ENCODE measurements around the gene VEZT.
"Not testable (repeated sequence)": the region's sequence is repeated elsewhere in the genome, so short reads cannot be mapped to it uniquely, and the experiment has no call there.

VEZT gene

GRCh38 chr12:95220726-95221125 is 3.1 kb downstream of the VEZT start:
- no peaks in the 10 kb centered on the region for H3K27me3 ChIP-seq (ENCODE audit: control insufficient read depth in 5 of 5, insufficient read depth in 4 of 5, low read length in 5 of 5)
- no peak overlapping the region for H3K4me3 ChIP-seq (ENCODE audit: low read depth in 1 of 5, low read length in 5 of 5)
- H3K4me1 ChIP-seq (ENCODE audit: control insufficient read depth in 5 of 5, insufficient read depth in 5 of 5, low read length in 5 of 5) = peaks cover 0 to 30% (median 19%) of the 10 kb centered on the region in 5 donors
- no peak overlapping the region for H3K27ac ChIP-seq (ENCODE audit: low read depth, low read length)
- H3K9me3 ChIP-seq (ENCODE audit: control insufficient read depth in 5 of 5, low read length in 5 of 5) = no peaks in the 10 kb centered on the region
- peaks cover 0 to 11% (median 8%) of the 10 kb centered on the region in 5 donors for H3K36me3 ChIP-seq (ENCODE audit: control insufficient read depth in 5 of 5, insufficient read depth in 5 of 5, low read length in 5 of 5)
- no peak overlapping the region for H3K9ac ChIP-seq (ENCODE audit: low read length in 5 of 5)

- peaks cover 0 to 9% (median 4%) of the 10 kb centered on the region in 5 donors for H3K4me1 ChIP-seq (ENCODE audit: control insufficient read depth in 5 of 5, insufficient read depth in 5 of 5, low read length in 5 of 5)
- H3K27ac ChIP-seq (ENCODE audit: low read depth, low read length) = no peak overlapping the region
- H3K27me3 ChIP-seq (ENCODE audit: control insufficient read depth in 5 of 5, insufficient read depth in 4 of 5, low read length in 5 of 5) = no peaks in the 10 kb centered on the region
- no peak overlapping the region for H3K4me3 ChIP-seq (ENCODE audit: low read depth in 1 of 5, low read length in 5 of 5)
- H3K9me3 ChIP-seq (ENCODE audit: control insufficient read depth in 5 of 5, low read length in 5 of 5) = no peaks in the 10 kb centered on the region
- no peak overlapping the region for H3K9ac ChIP-seq (ENCODE audit: low read length in 5 of 5)
- H3K36me3 ChIP-seq (ENCODE audit: control insufficient read depth in 5 of 5, insufficient read depth in 5 of 5, low read length in 5 of 5) = peaks cover 0 to 11% (median 8%) of the 10 kb centered on the region in 5 donors
Observed at GRCh38 chr12:95224202-95225170, 6.9 kb downstream of the VEZT start.

- H3K9ac ChIP-seq (ENCODE audit: low read length in 5 of 5) = no peak overlapping the region
- peaks cover 0 to 11% (median 8%) of the 10 kb centered on the region in 5 donors for H3K36me3 ChIP-seq (ENCODE audit: control insufficient read depth in 5 of 5, insufficient read depth in 5 of 5, low read length in 5 of 5)
- no peak overlapping the region for H3K4me3 ChIP-seq (ENCODE audit: low read depth in 1 of 5, low read length in 5 of 5)
- H3K27me3 ChIP-seq (ENCODE audit: control insufficient read depth in 5 of 5, insufficient read depth in 4 of 5, low read length in 5 of 5) = no peaks in the 10 kb centered on the region
- H3K4me1 ChIP-seq (ENCODE audit: control insufficient read depth in 5 of 5, insufficient read depth in 5 of 5, low read length in 5 of 5) = peaks cover 0 to 9% (median 3%) of the 10 kb centered on the region in 5 donors
- no peaks in the 10 kb centered on the region for H3K9me3 ChIP-seq (ENCODE audit: control insufficient read depth in 5 of 5, low read length in 5 of 5)
- H3K27ac ChIP-seq (ENCODE audit: low read depth, low read length) = no peak overlapping the region
Observed at GRCh38 chr12:95225645-95226212, 8.1 kb downstream of the VEZT start.

- no peaks in the 10 kb centered on the region for H3K9me3 ChIP-seq (ENCODE audit: control insufficient read depth in 5 of 5, low read length in 5 of 5)
- peaks cover 0 to 10% (median 5%) of the 10 kb centered on the region in 5 donors for H3K4me1 ChIP-seq (ENCODE audit: control insufficient read depth in 5 of 5, insufficient read depth in 5 of 5, low read length in 5 of 5)
- no peak overlapping the region for H3K4me3 ChIP-seq (ENCODE audit: low read depth in 1 of 5, low read length in 5 of 5)
- peaks cover 0 to 11% (median 8%) of the 10 kb centered on the region in 5 donors for H3K36me3 ChIP-seq (ENCODE audit: control insufficient read depth in 5 of 5, insufficient read depth in 5 of 5, low read length in 5 of 5)
- H3K9ac ChIP-seq (ENCODE audit: low read length in 5 of 5) = no peak overlapping the region
- H3K27ac ChIP-seq (ENCODE audit: low read depth, low read length) = no peak overlapping the region
- no peaks in the 10 kb centered on the region for H3K27me3 ChIP-seq (ENCODE audit: control insufficient read depth in 5 of 5, insufficient read depth in 4 of 5, low read length in 5 of 5)
Observed at GRCh38 chr12:95227818-95228356, 10.3 kb downstream of the VEZT start.

GRCh38 chr12:95228617-95229016 is 11.0 kb downstream of the VEZT start:
- no peak overlapping the region for H3K9ac ChIP-seq (ENCODE audit: low read length in 5 of 5)
- no peaks in the 10 kb centered on the region for H3K9me3 ChIP-seq (ENCODE audit: control insufficient read depth in 5 of 5, low read length in 5 of 5)
- H3K4me3 ChIP-seq (ENCODE audit: low read depth in 1 of 5, low read length in 5 of 5) = no peak overlapping the region
- H3K27me3 ChIP-seq (ENCODE audit: control insufficient read depth in 5 of 5, insufficient read depth in 4 of 5, low read length in 5 of 5) = no peaks in the 10 kb centered on the region
- peaks cover 0 to 11% (median 8%) of the 10 kb centered on the region in 5 donors for H3K36me3 ChIP-seq (ENCODE audit: control insufficient read depth in 5 of 5, insufficient read depth in 5 of 5, low read length in 5 of 5)
- H3K4me1 ChIP-seq (ENCODE audit: control insufficient read depth in 5 of 5, insufficient read depth in 5 of 5, low read length in 5 of 5) = peaks cover 0 to 10% (median 5%) of the 10 kb centered on the region in 5 donors
- no peak overlapping the region for H3K27ac ChIP-seq (ENCODE audit: low read depth, low read length)

- Histone ChIP-seq H3K36me3 (ENCODE audit: control insufficient read depth in 5 of 5, insufficient read depth in 5 of 5, low read length in 5 of 5) (peaks cover 0 to 6% (median 5%) of the 10 kb centered on the region in 5 donors), H3K4me1 (ENCODE audit: control insufficient read depth in 5 of 5, insufficient read depth in 5 of 5, low read length in 5 of 5) (peaks cover 0 to 10% (median under 1%) of the 10 kb centered on the region in 5 donors), H3K27ac (ENCODE audit: low read depth, low read length) (no peak overlapping the region), H3K4me3 (ENCODE audit: low read depth in 1 of 5, low read length in 5 of 5) (no peak overlapping the region), H3K27me3 (ENCODE audit: control insufficient read depth in 5 of 5, insufficient read depth in 4 of 5, low read length in 5 of 5) (no peaks in the 10 kb centered on the region), H3K9ac (ENCODE audit: low read length in 5 of 5) (no peak overlapping the region), H3K9me3 (ENCODE audit: control insufficient read depth in 5 of 5, low read length in 5 of 5) (no peaks in the 10 kb centered on the region)
Observed at GRCh38 chr12:95229636-95230035, 12.0 kb downstream of the VEZT start.

- no peaks in the 10 kb centered on the region for H3K36me3 ChIP-seq (ENCODE audit: control insufficient read depth in 5 of 5, insufficient read depth in 5 of 5, low read length in 5 of 5)
- H3K9ac ChIP-seq (ENCODE audit: low read length in 5 of 5) = no peak overlapping the region
- no peaks in the 10 kb centered on the region for H3K9me3 ChIP-seq (ENCODE audit: control insufficient read depth in 5 of 5, low read length in 5 of 5)
- peaks cover 0 to 10% (median 0%) of the 10 kb centered on the region in 5 donors for H3K4me1 ChIP-seq (ENCODE audit: control insufficient read depth in 5 of 5, insufficient read depth in 5 of 5, low read length in 5 of 5)
- H3K4me3 ChIP-seq (ENCODE audit: low read depth in 1 of 5, low read length in 5 of 5) = no peak overlapping the region
- no peak overlapping the region for H3K27ac ChIP-seq (ENCODE audit: low read depth, low read length)
- H3K27me3 ChIP-seq (ENCODE audit: control insufficient read depth in 5 of 5, insufficient read depth in 4 of 5, low read length in 5 of 5) = no peaks in the 10 kb centered on the region
Observed at GRCh38 chr12:95230313-95230712, 12.7 kb downstream of the VEZT start.

- Histone ChIP-seq H3K36me3 (ENCODE audit: control insufficient read depth in 5 of 5, insufficient read depth in 5 of 5, low read length in 5 of 5) (no peaks in the 10 kb centered on the region), H3K9me3 (ENCODE audit: control insufficient read depth in 5 of 5, low read length in 5 of 5) (no peaks in the 10 kb centered on the region), H3K4me1 (ENCODE audit: control insufficient read depth in 5 of 5, insufficient read depth in 5 of 5, low read length in 5 of 5) (peaks cover 0 to 10% (median 0%) of the 10 kb centered on the region in 5 donors), H3K27me3 (ENCODE audit: control insufficient read depth in 5 of 5, insufficient read depth in 4 of 5, low read length in 5 of 5) (no peaks in the 10 kb centered on the region), H3K27ac (ENCODE audit: low read depth, low read length) (no peak overlapping the region), H3K4me3 (ENCODE audit: low read depth in 1 of 5, low read length in 5 of 5) (no peak overlapping the region), H3K9ac (ENCODE audit: low read length in 5 of 5) (no peak overlapping the region)
Observed at GRCh38 chr12:95231190-95231589, 13.6 kb downstream of the VEZT start.

GRCh38 chr12:95234187-95234586 is 16.6 kb downstream of the VEZT start:
- not testable (repeated sequence) for H3K4me3 ChIP-seq (ENCODE audit: low read depth in 1 of 5, low read length in 5 of 5); H3K9ac ChIP-seq (ENCODE audit: low read length in 5 of 5); H3K36me3 ChIP-seq (ENCODE audit: control insufficient read depth in 5 of 5, insufficient read depth in 5 of 5, low read length in 5 of 5); H3K27ac ChIP-seq (ENCODE audit: low read depth, low read length); H3K27me3 ChIP-seq (ENCODE audit: control insufficient read depth in 5 of 5, insufficient read depth in 4 of 5, low read length in 5 of 5); H3K9me3 ChIP-seq (ENCODE audit: control insufficient read depth in 5 of 5, low read length in 5 of 5)
- peaks cover 0 to 10% (median 1%) of the 10 kb centered on the region in 5 donors for H3K4me1 ChIP-seq (ENCODE audit: control insufficient read depth in 5 of 5, insufficient read depth in 5 of 5, low read length in 5 of 5)

GRCh38 chr12:95235621-95236020 is 18.0 kb downstream of the VEZT start:
- not testable (repeated sequence) for H3K9me3 ChIP-seq (ENCODE audit: control insufficient read depth in 5 of 5, low read length in 5 of 5); H3K4me3 ChIP-seq (ENCODE audit: low read depth in 1 of 5, low read length in 5 of 5); H3K36me3 ChIP-seq (ENCODE audit: control insufficient read depth in 5 of 5, insufficient read depth in 5 of 5, low read length in 5 of 5); H3K27me3 ChIP-seq (ENCODE audit: control insufficient read depth in 5 of 5, insufficient read depth in 4 of 5, low read length in 5 of 5); H3K9ac ChIP-seq (ENCODE audit: low read length in 5 of 5); H3K27ac ChIP-seq (ENCODE audit: low read depth, low read length)
- H3K4me1 ChIP-seq (ENCODE audit: control insufficient read depth in 5 of 5, insufficient read depth in 5 of 5, low read length in 5 of 5) = peaks cover 0 to 14% (median 4%) of the 10 kb centered on the region in 5 donors

Measured in subcutaneous abdominal adipose tissue (tissue), 5 donors.